Panc1 (cell line): Measurements from ENCODE around the gene MUC3A. TPM values are rescaled to one million over a fixed set of nuclear protein-coding genes. Genes with fewer than 3 reads are reported as not detected.

Experiments
- ATAC-seq: fragments of 200-7000 bp; cut with Tn5 transposase; 2 replicates; pipeline ENCODE4 v1.9.1; 2020; ENCODE audit warnings: mild to moderate bottlenecking, moderate library complexity
- BruUV-seq: library from RNA; stranded (reverse); fragments of 400-500 nt; replicated peaks from 2 replicates; lab custom pipeline; 2021; lab: Mats Ljungman, UMichigan
- CTCF ChIA-PET: fragments of 300-600 bp; sonication (Branson Sonifier 250); formaldehyde crosslinking; loops from one replicate; lab custom pipeline; 2022; ENCODE audit warnings: antibody characterized with exemption; lab: Charles Lee
- POLR2A ChIA-PET: fragments of 300-600 bp; sonication (Branson Sonifier 250); formaldehyde crosslinking; loops from one replicate; lab custom pipeline; 2022; ENCODE audit warnings: antibody characterized with exemption; lab: Charles Lee
- DNase-seq: peaks from one replicate; pipeline ENCODE4 v3.0.0-alpha.2; 2010; ENCODE audit warnings: low read depth, low spot score
- H3K27ac ChIP-seq: 2 replicates; pipeline ENCODE4 v1.5.1; 2011; ENCODE audit warnings: mild to moderate bottlenecking, low read length, inconsistent platforms
- H3K27me3 ChIP-seq: fragments of 200-500 bp; sonication (Bioruptor generic); 2 replicates; pipeline ENCODE4 v1.6.0; 2014; ENCODE audit warnings: low read length, inconsistent platforms; ENCODE audit not compliant: control insufficient read depth, insufficient read depth
- H3K36me3 ChIP-seq: fragments of 200-500 bp; sonication (Bioruptor generic); 2 replicates; pipeline ENCODE4 v1.5.1; 2014; ENCODE audit warnings: inconsistent platforms, mild to moderate bottlenecking, low read length, moderate library complexity; ENCODE audit not compliant: control insufficient read depth, insufficient read depth
- H3K4me1 ChIP-seq: 2 replicates; pipeline ENCODE4 v1.5.1; 2011; ENCODE audit warnings: inconsistent platforms, mild to moderate bottlenecking, low read length, moderate library complexity; ENCODE audit not compliant: control insufficient read depth, insufficient read depth
- H3K4me3 ChIP-seq, 2 experiments: 2 replicates each; pipeline ENCODE4 v1.5.1; 2011 to 2012; ENCODE audit warnings: low read depth in 2 of 2, low read length in 2 of 2, mild to moderate bottlenecking in 2 of 2, inconsistent platforms in 1 of 2, moderate library complexity in 1 of 2
- H3K9me3 ChIP-seq: fragments of 200-500 bp; sonication (Bioruptor generic); 2 replicates; pipeline ENCODE4 v1.5.1; 2014; ENCODE audit warnings: low read depth, mild to moderate bottlenecking, inconsistent platforms, low read length, moderate library complexity; ENCODE audit not compliant: control insufficient read depth, insufficient read depth
- CTCF ChIP-seq: fragments of 450-650 bp; IDR thresholded peaks from 2 replicates; pipeline ENCODE4 v1.5.1; 2017; ENCODE audit warnings: mild to moderate bottlenecking
- POLR2AphosphoS5 ChIP-seq: IDR thresholded peaks from 2 replicates; pipeline ENCODE4 v1.6.1; 2012; ENCODE audit warnings: mild to moderate bottlenecking, low read depth, low read length, moderate library complexity
- REST ChIP-seq, 2 experiments: IDR thresholded peaks; 2 replicates each; pipeline ENCODE4 v1.6.1; 2011 to 2012; ENCODE audit warnings: low read depth in 2 of 2, control low read depth in 1 of 2, low read length in 1 of 2, mild to moderate bottlenecking in 1 of 2, moderate library complexity in 1 of 2; ENCODE audit not compliant: insufficient read depth in 1 of 2
- SIN3A ChIP-seq: IDR thresholded peaks from 2 replicates; pipeline ENCODE4 v1.6.1; 2012; ENCODE audit warnings: low read depth, mild to moderate bottlenecking, low read length, moderate library complexity, borderline replicate concordance; ENCODE audit not compliant: insufficient read depth
- TCF7L2 ChIP-seq: IDR thresholded peaks from 2 replicates; pipeline ENCODE4 v1.6.1; 2011; ENCODE audit warnings: mild to moderate bottlenecking, low read depth, low read length, inconsistent platforms
- in situ Hi-C: cut with HindIII; loops from 2 replicates; pipeline ENCODE4 v1.10.0; 2016; ENCODE audit warnings: low sequenced_read_pairs, low pct_unique_long_range_greater_than_20kb
- intact Hi-C: fragments of 100-400 bp; cut with micrococcal nuclease; formaldehyde crosslinking; loops from one replicate; pipeline ENCODE4 v1.10.0; 2022; ENCODE audit not compliant: unreplicated experiment
- total RNA-seq: library from RNA; stranded (reverse); gene quantifications from one replicate; pipeline ENCODE4 v1.2.1, GENCODE V29; 2021; ENCODE audit not compliant: unreplicated experiment

Gene MUC3A
- total RNA-seq, 1 experiment from 2014 or later: 24.7 TPM

DNA sequence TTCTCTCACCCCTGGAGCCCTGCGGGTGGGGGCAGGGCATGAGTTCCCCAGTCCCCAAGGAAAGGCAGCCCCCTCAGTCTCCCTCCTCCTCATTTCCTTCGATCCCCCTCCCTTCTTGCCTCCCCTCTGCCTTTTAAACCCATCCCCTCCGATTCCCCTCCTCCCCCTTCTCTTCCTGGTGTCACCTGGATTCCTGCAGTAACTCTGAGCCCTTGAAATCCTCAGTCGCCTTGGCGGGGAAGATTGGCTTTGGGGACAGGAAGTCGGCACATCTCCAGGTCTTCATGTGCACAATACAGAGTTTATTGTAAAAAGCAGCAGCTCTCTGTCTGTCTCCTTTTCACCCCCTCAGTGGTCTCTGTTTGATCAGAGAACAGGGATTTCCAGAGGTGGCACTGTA lies 18.7 kb downstream of the MUC3A start:
- intact Hi-C loops (no loop called here), in situ Hi-C loops (no loop called here)
- DNase-seq (no peak), ATAC-seq (no peak)
- no peak for TF ChIP-seq REST (IDR thresholded peaks at IDR 0.05; ENCODE audit: insufficient read depth in 1 of 2, low read depth in 2 of 2, low read length in 1 of 2)
- TF ChIP-seq POLR2AphosphoS5: no peak
- TF ChIP-seq CTCF: no peak
- TF ChIP-seq SIN3A: no peak
- no peak for TF ChIP-seq TCF7L2
- H3K9me3 ChIP-seq: no peaks in the 10 kb centered on the region
- no TSS peak for BruUV-seq
- ChIA-PET CTCF (no interaction called here), POLR2A (no interaction called here)
- H3K4me1 ChIP-seq: peaks cover 13% of the 10 kb centered on the region
- no peak overlapping the region for H3K4me3 ChIP-seq
- H3K27me3 ChIP-seq: peaks cover 5% of the 10 kb centered on the region; the same call in 1 of the 2 replicates
- H3K27ac ChIP-seq: no peak overlapping the region
- no peaks in the 10 kb centered on the region for H3K36me3 ChIP-seq

DNA sequence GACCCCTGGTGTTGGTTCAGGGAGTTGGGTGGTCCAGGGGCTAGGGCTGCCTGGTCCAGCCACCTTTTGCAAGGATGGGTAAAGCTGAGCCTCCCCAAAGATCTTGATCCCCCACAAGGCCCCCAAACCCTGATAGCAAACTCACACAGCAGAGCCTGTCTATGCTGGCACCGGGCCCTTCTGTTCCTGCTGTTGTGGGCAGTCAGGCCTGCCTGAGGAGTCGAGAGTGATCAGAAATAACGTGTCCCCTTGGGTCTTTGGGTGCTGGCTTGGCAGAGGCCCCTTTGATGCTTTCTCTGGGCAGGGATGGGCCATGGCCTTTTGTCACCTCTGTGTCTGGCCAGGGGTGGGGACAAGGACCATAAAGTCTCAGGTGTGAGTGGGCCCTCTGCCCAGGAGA lies 19.3 kb downstream of the MUC3A start:
- peaks cover 5% of the 10 kb centered on the region; the same call in 1 of the 2 replicates for H3K27me3 ChIP-seq
- DNase-seq (no peak), ATAC-seq (no peak)
- no peak overlapping the region for H3K27ac ChIP-seq
- BruUV-seq: no TSS peak
- H3K4me3 ChIP-seq: no peak overlapping the region
- ChIA-PET CTCF (no interaction called here), POLR2A (no interaction called here)
- intact Hi-C loops: no loop called here
- no peaks in the 10 kb centered on the region for H3K9me3 ChIP-seq
- TF ChIP-seq CTCF: no peak
- no peak for TF ChIP-seq TCF7L2
- no peak for TF ChIP-seq POLR2AphosphoS5
- TF ChIP-seq SIN3A: no peak
- no peak for TF ChIP-seq REST (IDR thresholded peaks at IDR 0.05; ENCODE audit: insufficient read depth in 1 of 2, low read depth in 2 of 2, low read length in 1 of 2)
- H3K4me1 ChIP-seq: peaks cover 13% of the 10 kb centered on the region
- in situ Hi-C loops: no loop called here
- H3K36me3 ChIP-seq: no peaks in the 10 kb centered on the region
